OCI-LY3 (cell line): ENCODE results near the gene ATP6V1G3.
"Not testable (repeated sequence)": the region's sequence is repeated elsewhere in the genome, so short reads cannot be mapped to it uniquely, and the experiment has no call there.

Source experiments
- CTCF ChIP-seq: fragments of 200-600, 300-600 bp; sonication (generic); IDR thresholded peaks from 2 replicates; pipeline ENCODE4 v1.5.1; 2014; ENCODE audit warnings: antibody characterized with exemption, low read length, low read depth
- EZH2phosphoT487 ChIP-seq: fragments of 200-600 bp; shearing (Covaris generic); IDR thresholded peaks from 2 replicates; pipeline ENCODE4 v1.6.1; 2018; ENCODE audit warnings: antibody characterized with exemption, mixed run types, low read depth

- not testable (repeated sequence) for TF ChIP-seq CTCF, EZH2phosphoT487
Measured at GRCh38 chr1:198583209-198583802, 42.8 kb upstream of the ATP6V1G3 start.
